Aorta (tissue), 5 donors: ENCODE data around the gene PCDHGB7. TPM values are rescaled to one million over a fixed set of nuclear protein-coding genes. Genes with fewer than 3 reads are reported as not detected.
"Not testable (repeated sequence)": the region's sequence is repeated elsewhere in the genome, so short reads cannot be mapped to it uniquely, and the experiment has no call there.

ENCODE experiments used
- ATAC-seq: fragments of 200-7000 bp; cut with Tn5 transposase; one replicate; pipeline ENCODE4 v1.9.1; 2022; ENCODE audit warnings: moderate library complexity; ENCODE audit not compliant: low FRiP score
- DNase-seq, 2 donors: peaks; one replicate each; pipeline ENCODE4 v3.0.0-alpha.2; 2020
- H3K27ac ChIP-seq, 2 donors: one replicate each; pipeline ENCODE4 v1.5.1; 2013; ENCODE audit warnings: low read length in 2 of 2, mild to moderate bottlenecking in 2 of 2, moderate library complexity in 2 of 2, control low read depth in 1 of 2, inconsistent platforms in 1 of 2, low read depth in 1 of 2
- H3K27me3 ChIP-seq, 2 donors: one replicate each; pipeline ENCODE4 v1.6.1; 2013; ENCODE audit warnings: control low read depth in 1 of 2, low read length in 1 of 2, mild to moderate bottlenecking in 1 of 2, moderate library complexity in 1 of 2; ENCODE audit not compliant: insufficient read depth in 2 of 2, control insufficient read depth in 1 of 2
- H3K36me3 ChIP-seq, 2 donors: one replicate each; pipeline ENCODE4 v1.6.1; 2013; ENCODE audit warnings: control low read depth in 1 of 2, low read length in 1 of 2, mild to moderate bottlenecking in 1 of 2; ENCODE audit not compliant: insufficient read depth in 2 of 2, control insufficient read depth in 1 of 2
- H3K4me1 ChIP-seq, 2 donors: one replicate each; pipeline ENCODE4 v1.6.1; 2013; ENCODE audit warnings: low read length in 2 of 2, control low read depth in 1 of 2, mild to moderate bottlenecking in 1 of 2, moderate library complexity in 1 of 2; ENCODE audit not compliant: insufficient read depth in 2 of 2, control insufficient read depth in 1 of 2
- H3K4me3 ChIP-seq, 2 donors: one replicate each; pipeline ENCODE4 v1.5.1; 2013; ENCODE audit warnings: low read length in 2 of 2, control low read depth in 1 of 2, mild to moderate bottlenecking in 1 of 2
- H3K9me3 ChIP-seq: one replicate; pipeline ENCODE4 v1.6.1; 2013; ENCODE audit warnings: mild to moderate bottlenecking, low read length; ENCODE audit not compliant: control insufficient read depth
- WGBS, 2 donors: extraction: QIAGEN DNeasy Blood & Tissue Kit; methylation state at CpG; one replicate each; pipeline ENCODE4 v1.1.7; 2013; 5-methylcytosine and 5-hydroxymethylcytosine counted together
- intact Hi-C, 2 donors: fragments of 100-400 bp; cut with DNase I; formaldehyde crosslinking; loops; one replicate each; pipeline versions ENCODE4 v1.14.2 to v1.15.0; 2022
- polyA plus RNA-seq, 2 donors: library from polyadenylated mRNA; stranded (reverse); fragments of 200-250 nt; gene quantifications; one replicate each; pipeline ENCODE4 v1.2.3, GENCODE V29; 2013
- total RNA-seq, 2 donors: library from RNA; stranded (reverse); fragmentation: NEBNext Ultra II Directional; extraction: Animal tissue kit (Norgen Biotek cat#: 25700); gene quantifications; one replicate each; pipeline ENCODE4 v1.2.1, GENCODE V29; 2021
- donor health status: healthy with polysubstance abuse.
- donor health status: Bipolar disorder and iron deficiency.
- donor health status: DM: no; HTN: no; CAD: no.
- donor health status: DM: no; HTN: no; CAD: no.
- donor health status: DM: yes; HTN: yes; CAD: no.

Gene PCDHGB7
- total and polyA plus RNA-seq, 4 donors: 2.1 to 24.7 (median 8.3) TPM

GRCh38 chr5:141432726-141433125 lies 15.2 kb downstream of the PCDHGB7 start:
- H3K9me3 ChIP-seq: peaks cover 29% of the 10 kb centered on the region
- H3K4me1 ChIP-seq, DNase-seq, H3K36me3 ChIP-seq, H3K27me3 ChIP-seq, H3K27ac ChIP-seq, intact Hi-C loops, ATAC-seq, H3K4me3 ChIP-seq: not testable (repeated sequence)
- 21 to 23% methylated on average over 25 to 29 of the region's 29 CpGs for WGBS, 2 donors

- Histone ChIP-seq H3K9me3 (peaks cover 24% of the 10 kb centered on the region), H3K27me3 (no peaks in the 10 kb centered on the region), H3K36me3 (no peaks in the 10 kb centered on the region), H3K4me1 (no peaks in the 10 kb centered on the region), H3K4me3 (no peak overlapping the region), H3K27ac (no peak overlapping the region)
- ATAC-seq (no peak), DNase-seq (no peak)
- 73 to 76% methylated on average over 2 of the region's 2 CpGs for WGBS, 2 donors
- intact Hi-C loops: no loop called here
Observed at GRCh38 chr5:141434006-141434405, 16.5 kb downstream of the PCDHGB7 start.

- Histone ChIP-seq H3K36me3 (no peaks in the 10 kb centered on the region), H3K9me3 (peaks cover 24% of the 10 kb centered on the region), H3K4me1 (no peaks in the 10 kb centered on the region), H3K4me3 (no peak overlapping the region), H3K27ac (no peak overlapping the region), H3K27me3 (no peaks in the 10 kb centered on the region)
- 89 to 93% methylated on average over 2 of the region's 2 CpGs for WGBS, 2 donors
- DNase-seq (no peak), ATAC-seq (no peak)
- intact Hi-C loops: no loop called here
Observed at GRCh38 chr5:141437221-141437620, 19.7 kb downstream of the PCDHGB7 start.

GRCh38 chr5:141439411-141440141 lies 22.1 kb downstream of the PCDHGB7 start:
- no peak for DNase-seq
- Histone ChIP-seq H3K27ac (no peak overlapping the region), H3K36me3 (no peaks in the 10 kb centered on the region), H3K4me3 (peak overlapping the region in 1 of 2 donors; percentile 26), H3K4me1 (no peaks in the 10 kb centered on the region), H3K9me3 (peaks cover 18% of the 10 kb centered on the region), H3K27me3 (no peaks in the 10 kb centered on the region)
- ATAC-seq: no peak
- intact Hi-C loops: no loop called here
- 64 to 65% methylated on average over 10 of the region's 10 CpGs for WGBS, 2 donors

GRCh38 chr5:141440341-141440740 lies 22.9 kb downstream of the PCDHGB7 start:
- Histone ChIP-seq H3K36me3 (no peaks in the 10 kb centered on the region), H3K4me3 (no peak overlapping the region), H3K27me3 (no peaks in the 10 kb centered on the region), H3K9me3 (peaks cover 18% of the 10 kb centered on the region), H3K4me1 (no peaks in the 10 kb centered on the region), H3K27ac (no peak overlapping the region)
- DNase-seq (no peak), ATAC-seq (no peak)
- WGBS, 2 donors: 95 to 96% methylated on average over 9 of the region's 9 CpGs
- intact Hi-C loops: no loop called here

- no peak for ATAC-seq
- Histone ChIP-seq H3K4me3 (no peak overlapping the region), H3K27me3 (no peaks in the 10 kb centered on the region), H3K9me3 (peaks cover 18% of the 10 kb centered on the region), H3K36me3 (no peaks in the 10 kb centered on the region), H3K27ac (no peak overlapping the region), H3K4me1 (no peaks in the 10 kb centered on the region)
- 41 to 46% methylated on average over 50 of the region's 50 CpGs for WGBS, 2 donors
- DNase-seq: no peak
- intact Hi-C loops: no loop called here
Observed at GRCh38 chr5:141441571-141442170, 24.2 kb downstream of the PCDHGB7 start.

GRCh38 chr5:141465351-141465750 lies 47.9 kb downstream of the PCDHGB7 start:
- Histone ChIP-seq H3K9me3 (no peaks in the 10 kb centered on the region), H3K27ac (no peak overlapping the region), H3K4me3 (no peak overlapping the region), H3K4me1 (no peaks in the 10 kb centered on the region), H3K36me3 (no peaks in the 10 kb centered on the region), H3K27me3 (no peaks in the 10 kb centered on the region)
- intact Hi-C loops: no loop called here
- WGBS, 2 donors: 97 to 98% methylated on average over 3 of the region's 3 CpGs
- no peak for DNase-seq
- no peak for ATAC-seq
